ENCODE measurements around the gene CFL1. TPM values are rescaled to one million over a fixed set of nuclear protein-coding genes. Genes with fewer than 3 reads are reported as not detected.
A peak's percentile ranks its signal among the peaks of the same experiment; 100 is the strongest.

CFL1 gene
- total RNA-seq, 1 donor from 2014 or later: 947 TPM

DNA sequence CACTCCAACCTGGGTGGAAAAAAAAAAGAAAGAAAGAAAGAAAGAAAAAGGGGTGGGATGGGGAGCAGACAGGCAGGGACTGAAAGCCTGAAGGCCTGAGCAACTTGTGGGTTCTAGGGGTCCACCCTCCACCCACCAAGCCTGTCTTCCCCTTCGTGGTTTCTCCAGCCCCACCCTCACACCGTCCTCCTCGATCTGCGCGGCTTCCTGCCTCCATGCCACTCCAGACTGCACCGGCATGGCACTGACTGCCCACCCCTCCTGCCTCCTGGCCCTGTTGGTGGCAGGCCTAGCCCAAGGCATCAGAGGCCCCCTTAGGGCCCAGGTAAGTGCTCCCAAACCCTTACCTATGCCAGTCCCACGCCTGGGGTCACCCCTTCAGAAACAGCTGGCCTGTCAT is 21.6 kb upstream of the CFL1 start, which contains the start of gene CTSW:
Gene CTSW, plus strand, starts transcription at position 221 of the 400 bp plus-strand sequence. Its CDS starts 18 bp downstream, at position 239.
- no peak within 1 kb of the TSS for H3K4me3 Mint-ChIP-seq
- no peaks in the 10 kb centered on the region for H3K9me3 Mint-ChIP-seq
- no peak within 1 kb of the TSS for H3K27ac Mint-ChIP-seq
- no peaks in the 10 kb centered on the region for H3K27me3 Mint-ChIP-seq
- peaks cover 3% of the 10 kb centered on the region for H3K4me1 Mint-ChIP-seq (ENCODE audit: unreplicated experiment)
- no peak for TF ChIP-seq CTCF (conservative IDR thresholded peaks at IDR 0.05)
- no peak for DNase-seq (ENCODE audit: extremely low spot score, unreplicated experiment)
- H3K36me3 Mint-ChIP-seq: peaks cover 3% of the 10 kb centered on the region

- TF ChIP-seq CTCF (conservative IDR thresholded peaks at IDR 0.05): no peak
- Mint-ChIP-seq H3K4me1 (ENCODE audit: unreplicated experiment) (peaks cover 4% of the 10 kb centered on the region), H3K27ac (peak overlapping the region; percentile 88), H3K9me3 (no peaks in the 10 kb centered on the region), H3K4me3 (peak overlapping the region; percentile 94), H3K36me3 (no peaks in the 10 kb centered on the region), H3K27me3 (peaks cover 5% of the 10 kb centered on the region)
- peak; percentile 96 for DNase-seq (ENCODE audit: extremely low spot score, unreplicated experiment)
These were observed 15.6 kb upstream of the CFL1 start for GRCh38 chr11:65873318-65874156.

DNA sequence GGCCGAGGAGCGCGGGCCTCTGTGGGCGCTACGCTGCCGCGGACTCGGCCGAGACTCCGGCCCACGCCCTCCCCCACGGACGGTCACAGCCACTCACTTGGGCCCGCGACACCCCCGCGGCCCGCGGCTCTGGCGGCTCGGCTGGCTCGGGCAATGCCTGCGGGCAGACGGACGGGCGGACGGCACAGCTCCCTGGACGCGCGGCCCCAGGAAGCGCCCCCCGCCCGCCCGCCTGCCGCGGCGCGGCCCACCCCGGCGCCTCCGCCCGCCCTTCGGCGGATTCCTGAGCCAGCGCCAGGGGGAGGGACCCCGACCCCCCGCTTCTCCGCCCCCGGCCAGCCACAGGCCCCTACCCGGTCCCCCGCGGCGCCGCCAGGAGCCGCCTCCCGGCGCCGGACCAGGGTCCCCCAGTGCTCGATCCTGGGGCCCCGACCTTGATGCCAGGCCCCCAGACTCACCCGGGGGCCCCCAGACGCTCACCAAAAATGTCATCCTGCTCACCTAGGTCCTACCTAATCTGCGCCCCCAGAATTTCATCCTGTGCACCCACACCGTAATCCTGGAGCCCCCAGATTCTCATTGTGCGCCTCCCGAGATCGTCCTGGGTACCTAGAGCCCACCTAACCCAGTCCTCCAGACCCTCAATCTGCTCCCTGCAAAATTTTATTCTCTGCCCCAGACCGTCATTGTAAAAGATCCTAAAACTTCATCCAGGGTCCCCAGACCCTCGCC is 14.8 kb upstream of the CFL1 start, which contains the start of gene EFEMP2:
Gene EFEMP2, minus strand, starts transcription at position 215 of the 732 bp plus-strand sequence. CDS start 446 bp downstream, outside the sequence.
- no peaks in the 10 kb centered on the region for H3K36me3 Mint-ChIP-seq
- H3K9me3 Mint-ChIP-seq: no peaks in the 10 kb centered on the region
- H3K4me3 Mint-ChIP-seq: peak within 1 kb of the TSS; percentile 94
- no peak for TF ChIP-seq CTCF (conservative IDR thresholded peaks at IDR 0.05)
- H3K4me1 Mint-ChIP-seq (ENCODE audit: unreplicated experiment): peaks cover 5% of the 10 kb centered on the region
- H3K27ac Mint-ChIP-seq: peak within 1 kb of the TSS; percentile 88
- no peak for DNase-seq (ENCODE audit: extremely low spot score, unreplicated experiment)
- H3K27me3 Mint-ChIP-seq: peaks cover 5% of the 10 kb centered on the region

DNA sequence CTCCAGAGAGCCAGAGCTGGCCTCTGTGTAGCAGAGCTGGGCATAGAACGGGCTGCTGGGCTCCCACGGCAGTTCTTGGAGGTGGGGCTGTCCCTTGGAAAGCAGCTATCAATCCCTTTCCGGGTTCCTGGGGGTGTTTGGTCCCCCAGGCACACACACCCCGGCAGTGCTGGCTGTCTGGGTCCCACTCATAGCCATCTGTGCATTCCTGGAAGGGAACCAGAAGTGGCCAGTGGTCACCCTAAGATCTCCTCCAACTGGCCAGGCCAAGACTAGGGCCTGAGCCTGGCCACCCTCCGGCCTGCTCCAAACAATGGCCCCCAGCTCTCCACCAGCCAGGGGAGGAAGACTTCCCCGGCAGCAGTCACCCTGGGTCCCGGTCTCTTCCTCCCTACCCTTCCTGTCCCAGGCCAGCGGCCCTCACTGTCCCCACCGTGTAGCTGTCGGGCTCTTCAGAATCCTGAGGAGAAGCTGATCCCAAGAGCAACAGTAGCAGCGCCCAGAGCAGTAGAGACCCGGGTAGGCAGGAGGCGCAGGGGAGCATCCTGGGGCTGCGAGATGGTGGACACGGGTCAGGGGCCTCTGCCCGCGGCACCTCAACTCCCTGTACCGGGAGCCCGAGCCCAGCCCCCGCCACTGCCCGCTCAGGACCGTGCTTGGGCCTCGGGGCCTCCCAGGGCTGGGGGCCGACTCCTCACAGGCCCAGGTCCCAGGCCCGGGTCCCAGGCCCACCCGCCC is 14.0 kb upstream of the CFL1 start:
- Mint-ChIP-seq H3K4me1 (ENCODE audit: unreplicated experiment) (peaks cover 12% of the 10 kb centered on the region), H3K4me3 (peak overlapping the region; percentile 69), H3K27ac (peak overlapping the region; percentile 43), H3K27me3 (peaks cover 5% of the 10 kb centered on the region), H3K9me3 (no peaks in the 10 kb centered on the region), H3K36me3 (no peaks in the 10 kb centered on the region)
- no peak for DNase-seq (ENCODE audit: extremely low spot score, unreplicated experiment)
- TF ChIP-seq CTCF (conservative IDR thresholded peaks at IDR 0.05): no peak
